ENCODE results near the gene HSPB8. TPM values are rescaled to one million over a fixed set of nuclear protein-coding genes. Genes with fewer than 3 reads are reported as not detected.
A peak's percentile ranks its signal among the peaks of the same experiment; 100 is the strongest.

HSPB8 gene
- total RNA-seq, 1 experiment from 2014 or later: 11.4 TPM

DNA sequence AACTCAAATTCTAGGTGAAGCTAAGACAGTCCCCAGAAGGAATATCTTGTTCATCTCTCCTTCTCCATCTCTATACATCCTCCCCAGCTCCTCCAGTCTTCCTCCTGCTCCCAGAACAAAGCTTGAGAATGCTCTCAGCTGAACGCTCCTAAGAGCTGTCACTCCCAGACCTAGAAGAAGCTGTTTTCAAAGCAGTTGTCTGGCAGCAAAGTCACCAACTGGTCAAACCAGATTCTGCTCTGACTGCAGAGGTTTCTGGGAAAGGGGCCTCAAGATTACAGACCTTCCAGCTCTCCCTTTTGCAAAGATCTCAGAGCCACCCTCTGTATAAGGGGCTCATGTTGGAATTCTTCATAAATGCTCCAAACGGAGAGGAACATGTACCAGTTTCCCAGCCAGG is 9.6 kb upstream of the HSPB8 start:
- DNase-seq (ENCODE audit: low read depth): no peak

DNA sequence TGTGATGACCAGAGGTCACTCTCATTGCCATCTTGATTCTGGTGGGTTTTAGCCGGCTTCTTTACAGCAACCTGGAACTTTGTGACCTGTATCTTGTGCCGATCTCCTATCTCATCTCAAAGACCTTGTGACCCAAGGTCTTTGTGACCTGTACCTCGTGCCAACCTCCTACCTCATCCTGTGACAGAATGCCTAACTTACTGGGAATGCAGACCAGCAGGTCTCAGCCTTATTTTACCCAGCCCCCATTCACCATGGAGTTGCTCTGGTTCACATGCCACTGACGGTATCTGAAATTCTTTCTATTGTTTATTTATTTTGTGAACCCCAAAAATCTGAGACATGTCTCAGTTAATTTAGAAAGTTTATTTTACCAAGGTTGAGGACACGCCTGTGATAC is 7.4 kb upstream of the HSPB8 start:
- no peak for DNase-seq (ENCODE audit: low read depth)

DNA sequence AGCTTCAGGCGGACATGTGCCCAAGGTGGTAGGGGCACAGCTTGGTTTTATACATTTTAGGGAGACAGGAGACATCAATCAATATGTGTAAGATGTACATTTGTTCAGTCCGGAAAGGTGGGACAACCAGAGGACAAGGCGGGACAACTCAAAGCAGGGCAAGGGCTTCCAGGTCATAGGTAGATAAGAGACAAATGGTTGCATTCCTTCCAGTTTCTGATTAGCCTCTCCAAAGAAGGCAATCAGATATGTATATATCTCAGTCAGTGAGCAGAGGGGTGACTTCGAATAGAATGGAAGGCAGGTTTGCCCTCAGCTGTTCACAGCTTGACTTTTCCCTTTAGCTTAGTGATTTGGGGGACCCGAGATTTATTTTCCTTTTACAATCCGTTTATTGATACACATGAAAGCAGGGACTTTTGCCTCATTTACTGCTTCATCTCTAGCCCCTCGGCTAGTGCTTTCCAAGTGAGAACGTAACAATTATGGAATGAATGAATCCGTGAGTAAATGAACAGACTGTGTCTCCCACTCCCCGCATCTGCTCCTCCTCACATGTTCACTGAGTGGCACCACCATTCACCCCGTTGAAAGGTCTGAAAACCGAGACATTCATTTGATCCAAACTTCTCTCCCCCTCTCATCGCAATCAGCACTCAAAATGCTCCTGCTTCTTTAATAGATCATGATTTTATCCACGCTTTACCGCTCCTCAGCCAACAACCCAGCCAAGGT is 6.9 kb upstream of the HSPB8 start:
- DNase-seq (ENCODE audit: low read depth): no peak

DNA sequence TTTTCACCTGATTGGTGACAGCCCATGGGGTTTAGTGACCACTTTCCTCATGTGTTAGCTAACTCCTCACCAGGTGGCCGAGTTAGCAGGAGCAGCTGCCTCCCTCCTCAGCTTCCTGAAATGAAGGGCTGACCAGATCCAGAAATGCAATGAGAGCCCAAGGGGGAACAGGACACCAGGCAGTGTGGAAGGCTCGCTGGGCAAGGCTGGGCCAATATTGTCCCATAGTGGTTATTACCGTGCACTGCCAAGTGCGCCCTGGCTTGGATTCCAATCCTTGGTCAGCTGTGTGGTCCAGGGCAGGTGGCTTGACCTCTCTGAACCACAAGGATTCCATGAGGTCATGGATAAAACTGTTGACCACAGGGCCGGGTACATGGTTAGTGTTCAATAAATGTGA is 3.6 kb upstream of the HSPB8 start:
- peak; percentile 27 for DNase-seq (ENCODE audit: low read depth)

DNA sequence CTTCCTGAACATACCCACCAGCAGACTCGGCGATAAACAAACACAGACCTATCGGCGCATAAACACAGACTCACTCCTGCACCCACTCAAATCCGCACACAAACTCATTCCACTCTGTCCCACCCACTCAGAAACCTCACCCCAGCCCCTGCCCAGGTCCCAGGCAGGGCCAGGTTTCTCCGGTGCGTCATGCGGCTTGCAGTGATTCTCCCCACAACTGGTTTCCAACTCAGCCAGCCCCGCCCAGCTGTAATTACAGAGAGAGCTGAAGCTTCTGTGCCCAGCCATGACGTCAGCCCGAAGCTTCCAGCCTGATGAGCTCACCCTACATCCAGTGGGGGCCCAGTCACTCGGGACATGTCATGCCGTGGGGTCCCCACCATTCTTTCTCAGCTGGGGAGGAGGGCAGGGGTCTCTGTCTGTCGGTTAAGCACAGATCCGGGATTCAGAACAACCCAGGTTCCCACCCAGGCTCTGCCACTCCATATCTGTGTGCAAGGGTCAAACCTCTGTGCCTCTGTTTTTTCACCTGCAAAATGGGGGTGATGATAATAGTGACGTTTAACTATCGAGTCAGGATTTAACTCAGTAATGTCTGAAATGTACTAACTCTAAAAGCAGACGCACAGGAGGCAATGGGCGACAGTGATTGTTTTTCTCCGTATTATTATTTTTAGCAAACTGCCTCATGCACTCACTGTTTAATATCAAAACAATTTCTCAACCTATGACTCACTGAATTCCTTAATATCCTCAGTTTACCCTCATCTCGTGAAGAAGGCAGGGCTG is 2.3 kb upstream of the HSPB8 start:
- DNase-seq (ENCODE audit: low read depth): peak; percentile 78

DNA sequence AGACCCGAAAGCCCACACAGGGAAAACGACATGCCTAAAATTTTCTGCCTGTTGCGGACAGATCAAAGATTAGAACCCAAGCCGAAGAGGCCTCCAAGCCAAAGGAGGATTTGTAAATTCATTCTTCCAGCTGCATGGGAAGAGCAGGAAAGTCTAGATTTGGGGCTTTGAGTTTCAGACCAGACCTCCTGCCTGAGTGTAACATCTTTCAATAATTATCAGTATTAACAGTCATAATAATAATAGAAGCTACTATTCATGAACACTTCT is 1.7 kb upstream of the HSPB8 start:
- DNase-seq (ENCODE audit: low read depth): no peak

DNA sequence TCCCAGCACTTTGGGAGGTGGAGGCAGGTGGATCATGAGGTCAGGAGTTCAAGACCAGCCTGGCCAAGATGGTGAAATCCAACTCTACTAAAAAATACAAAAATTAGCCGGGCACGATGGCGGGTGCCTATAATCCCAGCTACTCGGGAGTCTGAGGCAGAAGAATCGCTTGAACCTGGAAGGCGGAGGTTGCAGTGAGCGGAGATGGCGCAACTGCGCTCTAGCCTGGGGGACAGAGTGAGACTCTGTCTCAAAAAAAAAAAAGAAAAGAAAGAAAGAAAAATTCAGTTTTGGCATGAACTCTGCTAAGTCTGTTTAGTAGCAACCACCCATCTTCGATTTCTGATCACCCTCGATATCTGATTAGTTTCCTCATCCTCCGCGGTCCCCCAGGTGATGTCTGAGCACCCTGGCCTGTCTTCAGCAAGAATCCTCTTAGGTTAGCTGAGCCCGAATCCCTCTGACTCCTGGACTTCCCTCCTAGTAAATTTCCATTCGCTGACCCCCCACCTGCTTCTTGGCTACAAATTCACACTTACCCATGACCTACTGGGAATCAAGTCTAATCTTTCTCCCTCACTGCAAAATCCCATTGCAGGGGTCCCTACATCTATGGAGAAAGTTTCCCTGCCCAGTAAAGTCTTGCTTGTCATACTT is 879 bp upstream of the HSPB8 start:
- no peak for DNase-seq (ENCODE audit: low read depth)

DNA sequence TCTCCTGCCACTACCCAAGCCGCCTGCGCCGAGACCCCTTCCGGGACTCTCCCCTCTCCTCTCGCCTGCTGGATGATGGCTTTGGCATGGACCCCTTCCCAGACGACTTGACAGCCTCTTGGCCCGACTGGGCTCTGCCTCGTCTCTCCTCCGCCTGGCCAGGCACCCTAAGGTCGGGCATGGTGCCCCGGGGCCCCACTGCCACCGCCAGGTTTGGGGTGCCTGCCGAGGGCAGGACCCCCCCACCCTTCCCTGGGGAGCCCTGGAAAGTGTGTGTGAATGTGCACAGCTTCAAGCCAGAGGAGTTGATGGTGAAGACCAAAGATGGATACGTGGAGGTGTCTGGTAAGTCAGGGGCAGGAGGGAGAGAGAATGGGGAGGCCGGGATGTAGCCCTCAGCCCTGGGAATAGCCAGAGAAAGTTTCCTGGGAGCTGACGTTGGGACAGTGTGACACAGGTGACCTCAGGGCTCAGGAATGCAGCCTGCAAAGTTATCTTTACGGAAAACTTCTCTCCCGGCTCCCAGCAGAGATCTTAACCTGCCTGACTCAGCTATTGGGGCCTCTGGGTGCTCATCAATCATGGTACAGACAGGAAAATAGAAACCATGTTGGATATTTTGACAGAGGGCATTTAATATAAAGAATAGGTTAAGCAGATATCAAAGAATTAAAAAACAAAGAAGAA is 747 bp downstream of the HSPB8 start:
- peak; percentile 36 for DNase-seq (ENCODE audit: low read depth)

DNA sequence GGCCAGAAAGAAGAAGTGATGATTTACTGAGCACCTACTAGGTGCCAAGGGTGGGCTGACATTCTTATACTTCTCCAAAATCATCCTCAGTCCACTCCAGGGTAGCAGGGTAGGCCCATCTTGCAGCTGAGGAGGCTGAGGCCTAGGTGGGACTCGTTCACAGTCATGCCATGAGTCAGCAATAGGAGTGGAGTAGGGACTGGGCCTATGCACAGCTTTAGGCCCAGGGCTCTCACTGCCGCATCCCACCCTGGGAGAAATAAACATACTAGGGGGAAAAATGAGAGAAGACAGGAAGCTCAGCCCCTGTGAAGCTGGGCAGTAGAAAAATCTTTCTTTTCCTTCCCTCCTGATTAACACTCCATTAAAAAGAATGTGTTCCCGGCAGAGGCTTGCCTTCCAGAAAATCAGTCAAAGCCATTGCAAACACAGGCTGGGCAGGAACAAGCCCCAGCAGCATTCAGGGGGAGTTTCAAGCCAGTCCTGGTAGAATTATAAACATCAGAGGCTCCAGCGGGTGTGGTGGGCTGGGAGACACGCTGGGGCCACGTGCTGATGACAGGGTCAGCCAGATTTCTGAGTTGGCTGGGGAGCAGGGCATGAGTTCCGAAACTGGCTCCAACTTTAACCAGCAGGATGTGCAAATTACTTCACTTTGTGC is 1.8 kb downstream of the HSPB8 start:
- DNase-seq (ENCODE audit: low read depth): peak; percentile 32

DNA sequence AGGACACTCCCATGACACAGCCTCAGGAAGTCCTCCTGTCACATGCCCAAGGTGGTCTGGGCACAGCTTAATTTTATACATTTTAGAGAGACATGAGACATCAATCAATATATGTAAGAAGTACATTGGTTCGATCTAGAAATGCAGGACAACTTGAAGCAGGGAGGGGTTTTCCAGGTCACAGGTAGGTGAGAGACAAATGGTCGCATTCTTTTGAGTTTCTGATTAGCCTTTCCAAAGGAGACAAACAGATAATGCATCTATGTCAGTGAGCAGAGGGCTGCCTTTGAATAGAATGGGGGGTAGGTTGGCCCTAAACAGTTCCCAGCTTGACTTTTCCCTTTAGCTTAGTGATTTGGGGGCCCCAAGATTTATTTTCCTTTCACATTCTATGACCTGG is 2.5 kb downstream of the HSPB8 start:
- DNase-seq (ENCODE audit: low read depth): no peak

DNA sequence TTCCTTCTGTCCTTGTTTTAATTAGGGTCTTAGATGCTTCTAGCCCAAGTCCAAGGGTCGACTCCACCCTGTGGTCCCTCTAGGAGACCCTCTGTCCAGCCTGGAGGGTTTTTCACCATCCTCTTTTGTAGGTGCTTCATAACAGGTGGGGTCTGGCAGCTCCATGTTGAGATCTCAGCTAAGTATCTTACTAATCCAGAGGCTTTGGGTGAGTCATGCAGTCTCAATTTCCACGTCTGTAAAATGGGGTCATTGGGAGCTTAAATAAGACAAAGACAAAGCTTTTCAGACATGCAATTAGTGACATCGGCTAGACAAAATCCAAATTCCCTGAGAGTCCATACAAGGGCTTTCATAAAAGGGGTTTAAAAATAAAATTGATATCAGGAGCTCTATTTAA is 3.2 kb downstream of the HSPB8 start:
- DNase-seq (ENCODE audit: low read depth): no peak

DNA sequence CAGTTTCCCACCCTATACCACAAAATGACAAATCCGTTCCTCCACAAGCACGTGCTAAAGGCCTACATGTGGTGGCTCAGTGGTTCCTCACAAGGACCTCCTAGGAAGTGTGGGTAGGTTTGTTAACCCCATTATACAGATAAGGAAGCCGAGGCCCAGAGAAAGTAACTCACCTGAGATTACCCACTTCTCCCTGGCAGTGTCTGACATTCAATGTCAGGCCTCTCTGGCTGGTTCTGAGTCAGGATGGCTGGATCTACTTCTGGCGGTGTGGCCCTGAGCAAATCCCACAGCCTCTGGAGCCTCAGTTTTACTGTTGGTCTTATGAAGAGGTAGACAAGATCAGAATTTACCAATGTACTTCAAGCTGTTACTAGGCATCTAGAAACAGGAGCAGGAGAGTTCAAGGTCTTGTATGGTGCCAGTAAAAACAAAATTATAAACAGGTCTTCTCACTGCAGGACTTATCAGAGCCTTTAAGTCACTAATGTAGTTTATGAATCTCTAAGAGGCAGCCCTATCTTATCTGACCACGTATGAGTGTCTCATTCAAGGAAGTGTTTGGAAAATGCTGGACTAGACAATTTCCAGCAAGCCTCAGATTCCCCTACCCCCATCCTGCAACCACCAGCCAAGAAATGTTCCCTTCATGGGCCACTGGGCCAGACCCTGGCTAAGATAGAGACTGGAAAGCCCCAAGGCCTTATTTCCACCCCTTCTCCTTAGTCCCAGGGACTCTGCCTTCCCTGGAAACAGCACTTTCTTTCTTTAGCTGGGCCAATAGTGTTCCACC is 4.2 kb downstream of the HSPB8 start:
- no peak for DNase-seq (ENCODE audit: low read depth)

DNA sequence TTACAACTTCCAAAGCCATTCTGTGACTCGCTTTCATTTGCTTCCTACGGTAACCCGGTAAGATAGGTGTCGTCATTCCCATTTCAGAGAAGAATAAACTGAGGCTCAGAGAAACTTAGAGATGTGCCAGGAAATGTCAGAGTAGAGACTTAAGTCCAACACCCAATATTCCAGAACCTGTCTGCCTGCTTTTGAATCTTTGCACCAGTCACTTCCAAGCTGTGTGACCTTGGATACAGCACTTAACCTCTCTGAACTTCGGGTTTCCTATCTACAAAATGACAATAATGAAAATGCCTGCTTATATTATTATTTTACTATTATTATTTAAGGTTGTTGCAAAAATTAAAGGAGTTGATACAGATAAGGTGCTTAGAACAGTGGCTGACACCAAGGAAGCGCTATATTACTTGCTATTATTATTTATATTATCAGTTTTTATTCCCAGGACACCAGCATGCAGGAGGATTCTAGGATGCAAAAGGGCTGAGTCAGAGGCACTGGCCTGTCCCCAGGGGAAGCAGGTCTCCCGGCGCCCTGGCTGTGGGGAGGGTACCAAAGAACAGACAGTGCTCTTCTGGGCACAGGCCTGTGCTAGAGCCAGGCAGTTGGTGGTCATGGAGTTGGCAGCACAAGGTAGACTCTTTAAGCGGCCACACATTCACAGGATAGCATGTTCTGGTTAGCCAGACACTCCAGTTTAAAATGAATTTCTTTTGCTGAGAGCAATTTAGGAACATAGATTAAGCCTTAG is 5.4 kb downstream of the HSPB8 start:
- DNase-seq (ENCODE audit: low read depth): no peak

DNA sequence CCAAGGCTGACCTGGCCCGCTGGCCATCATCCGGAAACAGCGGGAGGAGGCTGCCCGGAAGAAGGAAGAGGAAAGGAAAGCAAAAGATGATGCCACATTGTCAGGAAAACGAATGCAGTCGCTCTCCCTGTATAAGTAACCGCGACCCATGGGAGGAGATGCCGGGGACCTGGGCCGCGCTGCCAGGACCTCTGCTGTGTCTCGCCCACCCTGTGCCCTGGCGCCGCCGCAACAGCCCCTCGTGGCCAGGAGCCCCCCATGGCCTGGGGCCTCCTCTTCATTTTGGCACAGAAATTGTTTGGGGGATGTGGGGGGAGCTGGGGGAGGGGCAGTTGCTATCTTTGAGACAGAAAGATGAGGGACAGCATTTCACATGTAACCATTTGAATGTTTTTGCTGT is 16.5 kb downstream of the HSPB8 start:
- no peak for DNase-seq (ENCODE audit: low read depth)

DNA sequence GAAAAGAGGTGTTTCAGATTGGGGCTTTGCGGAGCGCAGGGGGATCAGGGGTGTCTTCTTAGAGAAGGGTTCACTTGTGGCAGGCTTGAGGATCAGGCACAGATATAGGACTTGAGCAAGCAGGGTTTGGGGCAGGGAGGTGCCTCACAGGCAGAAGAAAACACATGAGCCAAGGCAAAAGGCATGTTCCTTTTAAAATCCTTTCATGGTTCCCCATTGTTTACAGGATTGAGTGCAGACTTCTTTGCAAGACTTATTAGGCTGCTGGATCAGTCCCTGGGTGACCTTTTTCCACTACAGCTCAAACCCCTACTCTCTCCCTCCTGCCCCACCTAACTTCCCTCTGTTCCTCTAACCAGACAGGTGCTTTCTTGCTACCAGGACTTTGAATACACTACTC is 19.7 kb downstream of the HSPB8 start:
- no peak for DNase-seq (ENCODE audit: low read depth)

DNA sequence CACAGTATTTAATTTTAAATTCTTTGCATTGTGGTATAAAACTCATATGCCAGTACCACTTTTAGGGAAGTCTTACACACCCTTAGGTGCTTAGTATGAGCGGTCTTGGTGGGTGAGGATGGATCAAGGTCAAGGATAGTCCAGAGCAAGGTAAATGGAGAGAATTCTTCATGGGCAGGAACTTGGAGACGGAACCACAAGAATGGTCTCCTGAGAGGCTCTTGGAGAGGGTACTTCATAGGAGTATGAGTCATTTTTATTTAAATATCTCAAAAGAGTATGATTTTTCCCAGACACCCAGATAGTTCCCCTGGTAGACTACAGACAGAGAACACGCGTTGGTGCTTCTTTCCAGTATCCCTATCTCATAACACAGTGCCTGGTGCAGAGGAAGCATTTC is 21.9 kb downstream of the HSPB8 start:
- DNase-seq (ENCODE audit: low read depth): no peak

DNA sequence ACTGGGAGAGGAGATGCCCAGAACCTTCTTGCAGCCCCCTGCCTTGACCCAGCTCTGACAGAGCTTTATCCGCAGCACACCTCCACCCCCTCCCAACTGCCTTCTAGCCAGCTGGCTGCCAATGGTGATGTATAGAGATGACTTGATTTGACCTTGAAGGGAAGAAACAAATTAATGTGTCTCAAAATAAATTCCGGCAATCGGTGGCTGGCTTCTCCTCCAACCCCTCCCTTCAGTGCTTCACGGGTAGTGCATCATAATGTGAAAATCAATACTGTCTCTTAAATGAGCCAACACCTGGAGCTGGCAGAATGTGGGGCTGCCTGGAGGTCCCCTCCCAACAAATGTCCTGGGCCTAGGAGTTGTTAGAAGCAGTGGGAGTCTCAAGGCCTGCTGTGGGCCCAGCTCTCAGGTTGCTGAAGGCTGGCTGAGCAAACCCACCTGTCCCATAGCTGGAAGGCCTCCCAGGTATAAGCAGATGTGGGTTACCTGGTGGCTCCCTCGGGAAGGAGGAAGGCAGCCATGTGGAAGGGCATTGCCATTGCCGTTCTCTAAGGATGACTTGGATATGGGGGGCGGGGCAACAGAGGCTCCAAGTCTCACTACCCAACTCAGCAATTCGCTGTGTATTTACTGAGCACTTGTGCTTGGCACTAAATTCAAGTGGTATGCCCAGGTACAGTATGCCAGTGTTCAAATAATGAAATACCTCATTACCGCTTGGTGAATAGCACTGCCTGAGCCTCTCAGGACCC is 23.2 kb downstream of the HSPB8 start:
- DNase-seq (ENCODE audit: low read depth): no peak

DNA sequence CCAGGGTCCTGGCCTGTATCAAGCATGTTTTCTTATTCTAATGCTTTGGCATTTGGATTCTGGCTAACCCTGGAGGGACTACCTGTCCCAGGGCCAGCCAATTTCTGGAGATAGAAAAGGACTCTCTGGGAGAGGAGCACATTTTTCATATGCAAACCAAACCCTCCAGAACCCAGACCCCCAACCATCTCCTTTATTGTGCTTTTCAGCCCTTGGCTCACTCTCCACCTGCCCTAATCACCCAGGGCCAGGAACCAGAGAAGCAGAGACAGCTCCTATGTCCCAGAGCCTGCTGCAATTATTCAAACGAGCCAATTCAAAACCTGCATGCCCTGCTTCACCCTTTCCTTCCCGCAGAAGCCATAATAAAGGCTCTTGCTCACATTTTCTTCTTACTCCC is 23.8 kb downstream of the HSPB8 start:
- DNase-seq (ENCODE audit: low read depth): no peak

DNA sequence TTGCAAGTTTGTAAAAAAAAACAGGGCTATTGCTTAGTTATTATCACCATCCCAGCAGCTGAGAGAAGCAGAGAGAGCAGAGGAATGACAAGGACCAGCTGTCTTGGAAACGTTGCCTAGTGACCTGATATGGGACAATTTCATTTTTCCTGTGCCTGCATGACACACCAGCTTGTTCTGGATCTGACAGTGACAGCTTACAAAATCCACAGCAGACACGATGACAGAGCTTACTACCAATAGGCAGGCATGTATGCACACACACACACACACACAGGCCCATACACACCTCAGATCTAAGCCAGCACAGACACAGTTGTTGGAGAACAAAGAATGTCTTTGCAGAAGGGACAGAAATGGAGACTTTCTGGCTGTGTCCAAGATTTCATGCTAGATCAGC is 25.4 kb downstream of the HSPB8 start:
- no peak for DNase-seq (ENCODE audit: low read depth)

Measured in LHCN-M2 (cell line).